ENCODE data around the gene ADAP1.

- TF ChIP-seq, protein P1, sequence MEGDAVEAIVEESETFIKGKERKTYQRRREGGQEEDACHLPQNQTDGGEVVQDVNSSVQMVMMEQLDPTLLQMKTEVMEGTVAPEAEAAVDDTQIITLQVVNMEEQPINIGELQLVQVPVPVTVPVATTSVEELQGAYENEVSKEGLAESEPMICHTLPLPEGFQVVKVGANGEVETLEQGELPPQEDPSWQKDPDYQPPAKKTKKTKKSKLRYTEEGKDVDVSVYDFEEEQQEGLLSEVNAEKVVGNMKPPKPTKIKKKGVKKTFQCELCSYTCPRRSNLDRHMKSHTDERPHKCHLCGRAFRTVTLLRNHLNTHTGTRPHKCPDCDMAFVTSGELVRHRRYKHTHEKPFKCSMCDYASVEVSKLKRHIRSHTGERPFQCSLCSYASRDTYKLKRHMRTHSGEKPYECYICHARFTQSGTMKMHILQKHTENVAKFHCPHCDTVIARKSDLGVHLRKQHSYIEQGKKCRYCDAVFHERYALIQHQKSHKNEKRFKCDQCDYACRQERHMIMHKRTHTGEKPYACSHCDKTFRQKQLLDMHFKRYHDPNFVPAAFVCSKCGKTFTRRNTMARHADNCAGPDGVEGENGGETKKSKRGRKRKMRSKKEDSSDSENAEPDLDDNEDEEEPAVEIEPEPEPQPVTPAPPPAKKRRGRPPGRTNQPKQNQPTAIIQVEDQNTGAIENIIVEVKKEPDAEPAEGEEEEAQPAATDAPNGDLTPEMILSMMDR (IDR thresholded peaks at IDR 0.05), result no peak
- TF ChIP-seq POLR2A (IDR thresholded peaks at IDR 0.05), result no peak
Observed at GRCh38 chr7:877312-878232, 76.9 kb downstream of the ADAP1 start.
